Measurements from ENCODE around the gene LGALS7B. TPM values are rescaled to one million over a fixed set of nuclear protein-coding genes. Genes with fewer than 3 reads are reported as not detected.

Gene LGALS7B
- total and polyA plus RNA-seq, 2 experiments from 2014 or later: 2.4 to 6.6 TPM

DNA sequence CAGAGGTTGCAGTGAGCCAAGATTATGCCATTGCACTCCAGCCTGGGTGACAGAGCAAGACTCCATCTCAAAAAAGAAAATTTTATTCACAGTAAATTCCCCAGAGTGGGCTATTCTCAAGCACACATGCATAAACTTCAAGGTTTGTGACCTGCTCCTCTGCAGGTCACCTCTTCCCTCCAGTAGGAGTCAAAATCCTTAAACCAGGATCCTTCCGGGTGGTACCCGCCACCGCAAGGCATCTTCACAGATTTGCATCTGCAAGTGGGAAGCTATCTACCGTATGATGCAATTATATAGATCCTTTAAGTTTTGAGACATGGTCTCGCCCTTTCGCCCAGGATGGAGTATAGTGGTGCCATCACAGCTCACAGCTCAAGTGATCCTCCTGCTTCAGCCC lies 45.6 kb downstream of the LGALS7B start:
- H3K4me3 ChIP-seq: no peak overlapping the region
- Mint-ChIP-seq H3K4me1 (peaks cover 13% of the 10 kb centered on the region), H3K4me3 (no peak overlapping the region), H3K36me3 (ENCODE audit: low read depth) (peaks cover 61% of the 10 kb centered on the region), H3K9me3 (no peaks in the 10 kb centered on the region), H3K27me3 (ENCODE audit: insufficient read depth, low read depth, poor library complexity) (peaks cover 23% of the 10 kb centered on the region), H3K27ac (peak overlapping the region; percentile 70)
- H3K4me1 ChIP-seq (ENCODE audit: insufficient read depth): peaks cover 18% of the 10 kb centered on the region
- no peak for ATAC-seq
- H4K20me1 ChIP-seq (replicated peaks; ENCODE audit: insufficient read depth): peaks cover 17% of the 10 kb centered on the region
- TF ChIP-seq EZH2phosphoT487 (IDR thresholded peaks at IDR 0.05; ENCODE audit: unreplicated experiment): no peak
- no peak for TF ChIP-seq STAT1 (IDR thresholded peaks at IDR 0.05; ENCODE audit: unreplicated experiment)
- no peak for TF ChIP-seq JUNB (IDR thresholded peaks at IDR 0.05; ENCODE audit: unreplicated experiment)
- TF ChIP-seq CREB1 (CRISPR knock-in tag; IDR thresholded peaks at IDR 0.05; ENCODE audit: low read depth): no peak
- TF ChIP-seq, protein P1, sequence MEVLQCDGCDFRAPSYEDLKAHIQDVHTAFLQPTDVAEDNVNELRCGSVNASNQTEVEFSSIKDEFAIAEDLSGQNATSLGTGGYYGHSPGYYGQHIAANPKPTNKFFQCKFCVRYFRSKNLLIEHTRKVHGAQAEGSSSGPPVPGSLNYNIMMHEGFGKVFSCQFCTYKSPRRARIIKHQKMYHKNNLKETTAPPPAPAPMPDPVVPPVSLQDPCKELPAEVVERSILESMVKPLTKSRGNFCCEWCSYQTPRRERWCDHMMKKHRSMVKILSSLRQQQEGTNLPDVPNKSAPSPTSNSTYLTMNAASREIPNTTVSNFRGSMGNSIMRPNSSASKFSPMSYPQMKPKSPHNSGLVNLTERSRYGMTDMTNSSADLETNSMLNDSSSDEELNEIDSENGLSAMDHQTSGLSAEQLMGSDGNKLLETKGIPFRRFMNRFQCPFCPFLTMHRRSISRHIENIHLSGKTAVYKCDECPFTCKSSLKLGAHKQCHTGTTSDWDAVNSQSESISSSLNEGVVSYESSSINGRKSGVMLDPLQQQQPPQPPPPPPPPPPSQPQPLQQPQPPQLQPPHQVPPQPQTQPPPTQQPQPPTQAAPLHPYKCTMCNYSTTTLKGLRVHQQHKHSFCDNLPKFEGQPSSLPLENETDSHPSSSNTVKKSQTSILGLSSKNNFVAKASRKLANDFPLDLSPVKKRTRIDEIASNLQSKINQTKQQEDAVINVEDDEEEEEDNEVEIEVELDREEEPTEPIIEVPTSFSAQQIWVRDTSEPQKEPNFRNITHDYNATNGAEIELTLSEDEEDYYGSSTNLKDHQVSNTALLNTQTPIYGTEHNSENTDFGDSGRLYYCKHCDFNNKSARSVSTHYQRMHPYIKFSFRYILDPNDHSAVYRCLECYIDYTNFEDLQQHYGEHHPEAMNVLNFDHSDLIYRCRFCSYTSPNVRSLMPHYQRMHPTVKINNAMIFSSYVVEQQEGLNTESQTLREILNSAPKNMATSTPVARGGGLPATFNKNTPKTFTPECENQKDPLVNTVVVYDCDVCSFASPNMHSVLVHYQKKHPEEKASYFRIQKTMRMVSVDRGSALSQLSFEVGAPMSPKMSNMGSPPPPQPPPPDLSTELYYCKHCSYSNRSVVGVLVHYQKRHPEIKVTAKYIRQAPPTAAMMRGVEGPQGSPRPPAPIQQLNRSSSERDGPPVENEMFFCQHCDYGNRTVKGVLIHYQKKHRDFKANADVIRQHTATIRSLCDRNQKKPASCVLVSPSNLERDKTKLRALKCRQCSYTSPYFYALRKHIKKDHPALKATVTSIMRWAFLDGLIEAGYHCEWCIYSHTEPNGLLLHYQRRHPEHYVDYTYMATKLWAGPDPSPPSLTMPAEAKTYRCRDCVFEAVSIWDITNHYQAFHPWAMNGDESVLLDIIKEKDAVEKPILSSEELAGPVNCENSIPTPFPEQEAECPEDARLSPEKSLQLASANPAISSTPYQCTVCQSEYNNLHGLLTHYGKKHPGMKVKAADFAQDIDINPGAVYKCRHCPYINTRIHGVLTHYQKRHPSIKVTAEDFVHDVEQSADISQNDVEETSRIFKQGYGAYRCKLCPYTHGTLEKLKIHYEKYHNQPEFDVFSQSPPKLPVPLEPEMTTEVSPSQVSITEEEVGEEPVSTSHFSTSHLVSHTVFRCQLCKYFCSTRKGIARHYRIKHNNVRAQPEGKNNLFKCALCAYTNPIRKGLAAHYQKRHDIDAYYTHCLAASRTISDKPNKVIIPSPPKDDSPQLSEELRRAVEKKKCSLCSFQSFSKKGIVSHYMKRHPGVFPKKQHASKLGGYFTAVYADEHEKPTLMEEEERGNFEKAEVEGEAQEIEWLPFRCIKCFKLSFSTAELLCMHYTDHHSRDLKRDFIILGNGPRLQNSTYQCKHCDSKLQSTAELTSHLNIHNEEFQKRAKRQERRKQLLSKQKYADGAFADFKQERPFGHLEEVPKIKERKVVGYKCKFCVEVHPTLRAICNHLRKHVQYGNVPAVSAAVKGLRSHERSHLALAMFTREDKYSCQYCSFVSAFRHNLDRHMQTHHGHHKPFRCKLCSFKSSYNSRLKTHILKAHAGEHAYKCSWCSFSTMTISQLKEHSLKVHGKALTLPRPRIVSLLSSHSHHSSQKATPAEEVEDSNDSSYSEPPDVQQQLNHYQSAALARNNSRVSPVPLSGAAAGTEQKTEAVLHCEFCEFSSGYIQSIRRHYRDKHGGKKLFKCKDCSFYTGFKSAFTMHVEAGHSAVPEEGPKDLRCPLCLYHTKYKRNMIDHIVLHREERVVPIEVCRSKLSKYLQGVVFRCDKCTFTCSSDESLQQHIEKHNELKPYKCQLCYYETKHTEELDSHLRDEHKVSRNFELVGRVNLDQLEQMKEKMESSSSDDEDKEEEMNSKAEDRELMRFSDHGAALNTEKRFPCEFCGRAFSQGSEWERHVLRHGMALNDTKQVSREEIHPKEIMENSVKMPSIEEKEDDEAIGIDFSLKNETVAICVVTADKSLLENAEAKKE (CRISPR knock-in tag; IDR thresholded peaks at IDR 0.05): no peak
- no peak for TF ChIP-seq EZH2 (IDR thresholded peaks at IDR 0.05; ENCODE audit: low read depth, unreplicated experiment)
- peak; percentile 42 for DNase-seq (ENCODE audit: low spot score)
- peaks cover 4% of the 10 kb centered on the region; the same call in 1 of the 2 replicates for H3K79me2 ChIP-seq (replicated peaks; ENCODE audit: insufficient read depth)
- peak overlapping the region; percentile 80; the same call in 1 of the 2 replicates for H3K27ac ChIP-seq (ENCODE audit: low read depth)
- no peaks in the 10 kb centered on the region for H3K27me3 ChIP-seq (ENCODE audit: insufficient read depth)
- H2AFZ ChIP-seq: no peak overlapping the region
- H3K36me3 ChIP-seq (ENCODE audit: insufficient read depth): peaks cover 36% of the 10 kb centered on the region
- peaks cover 70% of the 10 kb centered on the region for H3F3A ChIP-seq (replicated peaks; ENCODE audit: low read depth)
- H3K9me2 ChIP-seq (ENCODE audit: insufficient read depth): no peaks in the 10 kb centered on the region
- no peak overlapping the region for H3K4me2 ChIP-seq
